Heart right ventricle (tissue), 16 donors: ENCODE data around the gene RIMBP2. TPM values are rescaled to one million over a fixed set of nuclear protein-coding genes. Genes with fewer than 3 reads are reported as not detected.

Source experiments
- ATAC-seq, 8 donors: fragments of 200-7000 bp; cut with Tn5 transposase; one replicate each; pipeline ENCODE4 v1.9.1; 2020; ENCODE audit warnings: mild to moderate bottlenecking in 8 of 8, moderate library complexity in 8 of 8, moderate number of reproducible peaks in 1 of 8
- DNase-seq, 2 donors: peaks; one replicate each; pipeline ENCODE4 v3.0.0-alpha.2; 2020
- H3K27ac ChIP-seq, 10 donors: fragments of 200-600 bp; sonication (generic) in 2 of 10; one replicate each; pipeline versions ENCODE4 v1.5.0 to v1.8.0; 2020 to 2022; ENCODE audit warnings: mild to moderate bottlenecking in 3 of 10
- H3K27me3 ChIP-seq, 7 donors: fragments of 200-600 bp; one replicate each; pipeline ENCODE4 v1.8.0; 2021 to 2022; ENCODE audit warnings: mild to moderate bottlenecking in 2 of 7
- H3K36me3 ChIP-seq, 9 donors: fragments of 200-600 bp; sonication (generic) in 1 of 9; one replicate each; pipeline versions ENCODE4 v1.5.0 to v1.8.0; 2020 to 2022; ENCODE audit warnings: mild to moderate bottlenecking in 2 of 9
- H3K4me1 ChIP-seq, 9 donors: fragments of 200-600 bp; sonication (generic) in 1 of 9; one replicate each; pipeline versions ENCODE4 v1.5.0 to v1.8.0; 2020 to 2022; ENCODE audit warnings: mild to moderate bottlenecking in 4 of 9
- H3K4me3 ChIP-seq, 10 donors: fragments of 200-600 bp; sonication (generic) in 2 of 10; one replicate each; pipeline versions ENCODE4 v1.5.0 to v1.8.0; 2020 to 2022; ENCODE audit warnings: mild to moderate bottlenecking in 7 of 10, moderate library complexity in 2 of 10
- H3K9me3 ChIP-seq, 11 donors: fragments of 200-600 bp in 10 of 11; sonication (generic) in 2 of 11; one replicate each; pipeline versions ENCODE4 v1.5.0 to v1.8.0; 2013 to 2022; ENCODE audit warnings: mild to moderate bottlenecking in 2 of 11, control low read depth in 1 of 11, moderate library complexity in 1 of 11
- CTCF ChIP-seq, 9 donors: fragments of 200-600 bp; sonication (generic) in 2 of 9; IDR thresholded peaks; one replicate each; pipeline versions ENCODE4 v1.5.0 to v1.8.0; 2021 to 2022; ENCODE audit warnings: antibody characterized with exemption in 9 of 9, mild to moderate bottlenecking in 5 of 9, moderate library complexity in 1 of 9
- WGBS, 2 donors: extraction: QIAGEN DNeasy Blood & Tissue Kit; methylation state at CpG; one replicate each; pipeline ENCODE4 v1.1.7; 2013; ENCODE audit warnings: inconsistent platforms in 1 of 2; 5-methylcytosine and 5-hydroxymethylcytosine counted together
- intact Hi-C, 10 donors: fragments of 100-400 bp; cut with DNase I; formaldehyde crosslinking; loops; one replicate each; pipeline versions ENCODE4 v1.11.1 to v1.14.2; 2022
- polyA plus RNA-seq, 2 donors: library from polyadenylated mRNA; stranded (reverse); fragments of 200-250 nt; gene quantifications; one replicate each; pipeline ENCODE4 v1.2.3, GENCODE V29; 2013
- total RNA-seq, 10 donors: library from RNA; stranded (reverse); fragmentation: NEBNext Ultra II Directional in 3 of 10; extraction: Animal tissue kit (Norgen Biotek cat#: 25700) in 3 of 10; gene quantifications; one replicate each; pipeline versions ENCODE4 v1.2.1 to v1.2.4, GENCODE V29; 2021 to 2023
- donor health status: Arrhythmogenic right ventricular cardiomyopathy.
- donor health status: ischemic (EF 13 %, LVEDD 7.1; RV severe dilation, severe dysfunction).
- donor health status: healthy with polysubstance abuse.
- donor health status: DM: no; HTN: yes; CAD: no.
- donor health status: DM: no; HTN: no; CAD: no.
- donor health status: ischemic (EF 25% LVEDD 6.9; RV normal size, moderate dysfunction).
- donor health status: ischemic (EF 25% LVEDD 5.7; RV mildly dilated, moderate dysfunction).
- donor health status: healthy.
- donor health status: DM: yes; HTN: yes; CAD: no.
- donor health status: Ischemic cardiomyopathy.
- donor health status: ischemic (EF 35%, LVEDD 5.7; RV mildly dilated, moderate dysfunction).
- donor health status: nonischemic (EF 11% LVEDD 7.7; RV severe dilation, severe dysfunction).
- donor health status: DM: yes; HTN: yes; CAD: no.
- donor health status: PGD.
- donor health status: ischemic (EF 29% LVEDD 5.4; RV normal size, mild dysfunction).
- donor health status: nonischemic (EF 23%, LVEDD 6.1; RV moderate dilation, normal function).

RIMBP2 gene
- total and polyA plus RNA-seq, 12 donors, result 0.01 to 0.17 (median 0.05) TPM; not detected in 9

- no peak overlapping the region for H3K27ac ChIP-seq
- H3K27me3 ChIP-seq, result peaks cover 8 to 76% (median 50%) of the 10 kb centered on the region in 7 donors
Observed at GRCh38 chr12:130712346-130713065, 3.6 kb downstream of the RIMBP2 start.

GRCh38 chr12:130711756-130712155 is 4.3 kb downstream of the RIMBP2 start:
- no peak for ATAC-seq
- Histone ChIP-seq H3K27ac (no peak overlapping the region), H3K4me3 (no peak overlapping the region), H3K27me3 (peaks cover 8 to 76% (median 43%) of the 10 kb centered on the region in 7 donors), H3K4me1 (peaks cover 0 to 31% (median 14%) of the 10 kb centered on the region in 9 donors), H3K9me3 (no peaks in the 10 kb centered on the region), H3K36me3 (no peaks in the 10 kb centered on the region)
- 85 to 87% methylated on average over 16 of the region's 16 CpGs for WGBS, 2 donors
- DNase-seq, result no peak
- intact Hi-C loops, result no loop called here
- TF ChIP-seq CTCF (IDR thresholded peaks at IDR 0.05), result no peak

More at GRCh38 chr12:130712346-130713065, 3.6 kb downstream of the RIMBP2 start:
- WGBS, 2 donors, result 66 to 80% methylated on average over 20 of the region's 20 CpGs
- intact Hi-C loops, result no loop called here
- no peak for ATAC-seq
- DNase-seq, result no peak
- Histone ChIP-seq H3K4me3 (no peak overlapping the region), H3K4me1 (peaks cover 0 to 31% (median 14%) of the 10 kb centered on the region in 9 donors), H3K36me3 (no peaks in the 10 kb centered on the region), H3K9me3 (peaks cover 0 to 3% (median 0%) of the 10 kb centered on the region in 11 donors)
- TF ChIP-seq CTCF (IDR thresholded peaks at IDR 0.05), result no peak

- no peak for DNase-seq
- no peak overlapping the region for H3K27ac ChIP-seq
- WGBS, 2 donors, result 76 to 84% methylated on average over 7 of the region's 7 CpGs
- no peaks in the 10 kb centered on the region for H3K36me3 ChIP-seq
- no peak for TF ChIP-seq CTCF (IDR thresholded peaks at IDR 0.05)
- peaks cover 7 to 72% (median 42%) of the 10 kb centered on the region in 7 donors for H3K27me3 ChIP-seq
- no peak for ATAC-seq
- H3K4me3 ChIP-seq, result no peak overlapping the region
- peaks cover 0 to 24% (median 14%) of the 10 kb centered on the region in 9 donors for H3K4me1 ChIP-seq
- H3K9me3 ChIP-seq, result no peaks in the 10 kb centered on the region
- intact Hi-C loops, result no loop called here
Observed at GRCh38 chr12:130710733-130711080, 5.4 kb downstream of the RIMBP2 start.

GRCh38 chr12:130709971-130710732 is 5.9 kb downstream of the RIMBP2 start:
- Histone ChIP-seq H3K27ac (no peak overlapping the region), H3K4me3 (no peak overlapping the region), H3K9me3 (no peaks in the 10 kb centered on the region), H3K4me1 (peaks cover 0 to 19% (median 11%) of the 10 kb centered on the region in 9 donors), H3K27me3 (peaks cover 2 to 72% (median 39%) of the 10 kb centered on the region in 7 donors), H3K36me3 (no peaks in the 10 kb centered on the region)
- no peak for ATAC-seq
- intact Hi-C loops, result no loop called here
- no peak for DNase-seq
- no peak for TF ChIP-seq CTCF (IDR thresholded peaks at IDR 0.05)
- 83 to 88% methylated on average over 13 of the region's 13 CpGs for WGBS, 2 donors
